Measurements from ENCODE around the gene CWC27. TPM values are rescaled to one million over a fixed set of nuclear protein-coding genes. Genes with fewer than 3 reads are reported as not detected.

Gene CWC27
- total RNA-seq, 4 donors from 2014 or later: 12.3 to 21.2 (median 13.4) TPM

GRCh38 chr5:64947801-64948200, 179.1 kb downstream of the CWC27 start:
- Histone ChIP-seq H3K4me3 (no peak overlapping the region), H3K27me3 (no peaks in the 10 kb centered on the region), H3K36me3 (no peaks in the 10 kb centered on the region), H3K4me1 (peaks cover 0 to 10% (median 5%) of the 10 kb centered on the region in 4 donors), H3K27ac (replicated peaks in 1 of 4) (no peak overlapping the region), H3K9me3 (no peaks in the 10 kb centered on the region)
- intact Hi-C loops (cut with DNase I): no loop called here
- TF ChIP-seq EP300 (IDR thresholded peaks at IDR 0.05) (no peak), POLR2AphosphoS5 (IDR thresholded peaks at IDR 0.05) (no peak), CTCF (IDR thresholded peaks at IDR 0.05) (no peak), POLR2A (IDR thresholded peaks at IDR 0.05; ENCODE audit: low read depth) (no peak)
- DNase-seq (ENCODE audit: extremely low spot score): no peak

- Histone ChIP-seq H3K36me3 (no peaks in the 10 kb centered on the region), H3K27me3 (no peaks in the 10 kb centered on the region), H3K4me3 (no peak overlapping the region), H3K27ac (replicated peaks in 1 of 4) (no peak overlapping the region), H3K9me3 (no peaks in the 10 kb centered on the region), H3K4me1 (peaks cover 0 to 10% (median 5%) of the 10 kb centered on the region in 4 donors)
- 86% methylated on average over 3 of the region's 3 CpGs for WGBS
- TF ChIP-seq EP300 (IDR thresholded peaks at IDR 0.05): no peak
- no peak for TF ChIP-seq POLR2AphosphoS5 (IDR thresholded peaks at IDR 0.05)
- intact Hi-C loops (cut with DNase I): no loop called here
- DNase-seq (ENCODE audit: extremely low spot score): no peak
Observed at GRCh38 chr5:64949331-64949730, 180.6 kb downstream of the CWC27 start.

- intact Hi-C loops (cut with DNase I): loop anchor here (10.0 kb wide), 1 partner anchor 82 kb away; no protein-coding TSS in a partner anchor
- Histone ChIP-seq H3K27me3 (no peaks in the 10 kb centered on the region), H3K36me3 (no peaks in the 10 kb centered on the region), H3K9me3 (no peaks in the 10 kb centered on the region), H3K27ac (replicated peaks in 1 of 4) (no peak overlapping the region), H3K4me3 (no peak overlapping the region), H3K4me1 (no peaks in the 10 kb centered on the region)
- WGBS: 92% methylated on average over 3 of the region's 3 CpGs
- no peak for DNase-seq (ENCODE audit: extremely low spot score)
- no peak for TF ChIP-seq EP300 (IDR thresholded peaks at IDR 0.05)
Observed at GRCh38 chr5:64952951-64953673, 184.4 kb downstream of the CWC27 start.

GRCh38 chr5:64954518-64954917, 185.8 kb downstream of the CWC27 start:
- 100% methylated on average over 1 of the region's 1 CpG for WGBS
- Histone ChIP-seq H3K36me3 (no peaks in the 10 kb centered on the region), H3K27ac (replicated peaks in 1 of 4) (no peak overlapping the region), H3K27me3 (no peaks in the 10 kb centered on the region), H3K9me3 (no peaks in the 10 kb centered on the region), H3K4me3 (no peak overlapping the region), H3K4me1 (no peaks in the 10 kb centered on the region)
- no peak for DNase-seq (ENCODE audit: extremely low spot score)
- no peak for TF ChIP-seq POLR2A (IDR thresholded peaks at IDR 0.05; ENCODE audit: low read depth)
- no peak for TF ChIP-seq EP300 (IDR thresholded peaks at IDR 0.05)
- TF ChIP-seq CTCF (IDR thresholded peaks at IDR 0.05): no peak
- TF ChIP-seq POLR2AphosphoS5 (IDR thresholded peaks at IDR 0.05): no peak
- intact Hi-C loops (cut with DNase I): loop anchor here (10.0 kb wide), 1 partner anchor 80 kb away; no protein-coding TSS in a partner anchor

- intact Hi-C loops (cut with DNase I): loop anchor here (5.0 to 10.0 kb wide), 3 partner anchors 76 to 523 kb away; partner anchors contain the start of gene ADAMTS6
- no peak overlapping the region for H3K27ac ChIP-seq (replicated peaks in 1 of 4)
- no peak for DNase-seq (ENCODE audit: extremely low spot score)
- H3K9me3 ChIP-seq: peaks cover 0 to 14% (median 7%) of the 10 kb centered on the region in 4 donors
- no peaks in the 10 kb centered on the region for H3K4me1 ChIP-seq
- H3K27me3 ChIP-seq: no peaks in the 10 kb centered on the region
- H3K36me3 ChIP-seq: no peaks in the 10 kb centered on the region
- no peak overlapping the region for H3K4me3 ChIP-seq
- peak; percentile 49 to 71 (median 59) for TF ChIP-seq CTCF (IDR thresholded peaks at IDR 0.05)
- no peak for TF ChIP-seq EP300 (IDR thresholded peaks at IDR 0.05)
Observed at GRCh38 chr5:64958757-64959391, 190.1 kb downstream of the CWC27 start.

Measured in esophagus muscularis mucosa (tissue), 4 donors.